ENCODE measurements around the gene LSM12.

Gene LSM12

DNA sequence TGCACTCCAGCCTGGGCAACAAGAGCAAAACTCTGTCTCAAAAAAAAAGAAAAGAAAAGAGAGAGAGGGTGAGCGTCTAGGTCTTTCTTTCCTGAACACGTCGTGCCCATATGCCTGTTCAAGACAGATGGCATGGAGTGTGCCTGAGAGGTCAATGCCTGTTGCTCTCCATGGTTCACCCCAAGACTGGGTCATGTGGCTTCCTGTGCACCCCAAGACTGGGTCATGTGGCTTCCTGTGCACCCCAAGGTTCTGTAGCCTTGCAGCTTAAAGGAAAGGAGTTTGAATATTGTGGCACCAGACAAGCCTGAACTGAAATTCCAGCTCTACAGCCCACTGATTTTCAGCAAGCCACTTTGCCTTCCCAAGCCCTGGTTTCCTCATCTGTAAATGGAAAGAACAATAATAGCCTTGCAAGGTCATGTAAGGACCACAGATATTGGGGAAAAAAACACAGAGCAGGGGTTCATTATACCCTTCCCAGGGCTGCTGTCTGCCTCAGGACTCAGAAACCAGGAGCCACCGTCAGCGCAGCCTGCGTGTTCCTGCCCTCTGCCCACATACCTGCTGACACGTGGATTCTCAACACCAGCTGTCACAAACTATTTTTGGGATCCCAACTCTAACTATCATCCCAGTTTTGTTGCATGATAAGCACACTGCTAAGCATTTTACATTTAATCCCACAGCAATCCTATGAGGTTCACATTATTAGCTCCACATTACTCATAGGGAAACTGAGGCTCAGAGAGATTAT is 80.1 kb downstream of the LSM12 start:
- no peak for DNase-seq (ENCODE audit: low spot score)

DNA sequence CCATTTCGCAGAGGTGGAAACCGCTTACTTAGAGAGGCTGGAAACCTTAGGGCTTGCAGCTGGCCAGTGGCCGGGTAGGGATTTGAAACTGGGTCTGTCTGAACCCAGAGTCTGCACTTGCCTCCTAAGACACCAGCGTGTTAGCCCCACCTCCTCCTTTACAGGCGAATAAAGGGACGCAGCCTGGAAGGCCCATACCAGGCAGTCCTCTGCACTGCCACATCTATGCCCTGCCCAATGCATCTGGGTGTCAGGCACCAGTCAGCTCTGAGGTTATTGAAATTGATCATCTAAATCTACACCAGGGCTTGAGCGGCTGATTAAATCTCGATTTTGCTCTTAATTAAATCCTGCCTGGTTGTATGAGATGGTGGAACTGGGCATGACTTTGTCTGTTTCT is 82.0 kb downstream of the LSM12 start:
- DNase-seq (ENCODE audit: low spot score): peak; percentile 38
